K562 (cell line): ENCODE results near the gene SMYD2. TPM values are rescaled to one million over a fixed set of nuclear protein-coding genes. Genes with fewer than 3 reads are reported as not detected.

ENCODE experiments used
- CTCFL ChIP-seq: IDR thresholded peaks from 2 replicates; pipeline ENCODE4 v1.6.1; 2011; ENCODE audit warnings: borderline replicate concordance, low read depth, mild to moderate bottlenecking, moderate library complexity, low read length; ENCODE audit not compliant: insufficient read depth, poor library complexity, severe bottlenecking
- PRDM10 ChIP-seq: fragments of 450-650 bp; IDR thresholded peaks from 2 replicates; pipeline ENCODE4 v1.6.1; 2018; ENCODE audit not compliant: partially characterized antibody
- TGIF2 ChIP-seq: sonication (generic); formaldehyde crosslinking; IDR thresholded peaks from 2 replicates; pipeline ENCODE4 v1.8.1; 2022; ENCODE audit warnings: mild to moderate bottlenecking, missing genetic modification reagents, moderate library complexity
- ZBTB43 ChIP-seq: sonication (generic); formaldehyde crosslinking; IDR thresholded peaks from 2 replicates; pipeline ENCODE4 v1.8.0; 2023; ENCODE audit warnings: mild to moderate bottlenecking, missing genetic modification reagents
- polyA plus RNA-seq, 8 experiments: library from polyadenylated mRNA; depleted of rRNA in 4 of 8; stranded (reverse) in 5 of 8; unstranded in 3 of 8; fragments of >200 nt; fragmentation: Nextera tagmentation in 2 of 8; fragmentation: Illumina TruSeq in 1 of 8; extraction: Ambion mirVana in 2 of 8; extraction: Trizol in 1 of 8; gene quantifications; 2 replicates each; pipeline versions ENCODE4 v1.2.1 to v1.2.3, GENCODE V29; 2011 to 2014; ENCODE audit warnings: inconsistent platforms in 1 of 8, missing spikeins in 1 of 8
- total RNA-seq, 7 experiments: library from RNA; depleted of rRNA in 6 of 7; stranded (reverse); fragments of >200 nt in 6 of 7; fragmentation: Illumina TruSeq in 2 of 7; extraction: Trizol in 2 of 7; gene quantifications; 2 replicates each; pipeline versions ENCODE4 v1.2.1 to v1.2.3, GENCODE V29; 2011 to 2021; ENCODE audit warnings: low replicate concordance in 1 of 7

The SMYD2 gene
- total and polyA plus RNA-seq, 9 of the 15 experiments (the other 6 are each of a cell fraction or from before 2014, with no cell fraction given): 13.8 to 81.3 (median 39.9) TPM

GRCh38 chr1:214352838-214353237, 71.9 kb downstream of the SMYD2 start (continued):
- TF ChIP-seq PRDM10 (no peak), TGIF2 (no peak), CTCFL (no peak), ZBTB43 (CRISPR knock-in tag) (no peak)
